K562 treated with DMSO at 1 percent for 24 hours (cell line): Measurements from ENCODE around the gene CTSW. TPM values are rescaled to one million over a fixed set of nuclear protein-coding genes. Genes with fewer than 3 reads are reported as not detected.

ENCODE experiments used
- total RNA-seq: library from RNA; unstranded; fragments of 300-600 nt; gene quantifications from 2 replicates; pipeline ENCODE4 v1.2.3, GENCODE V29; 2022; ENCODE audit warnings: low read depth; ENCODE audit not compliant: insufficient read depth

The CTSW gene, protein sequence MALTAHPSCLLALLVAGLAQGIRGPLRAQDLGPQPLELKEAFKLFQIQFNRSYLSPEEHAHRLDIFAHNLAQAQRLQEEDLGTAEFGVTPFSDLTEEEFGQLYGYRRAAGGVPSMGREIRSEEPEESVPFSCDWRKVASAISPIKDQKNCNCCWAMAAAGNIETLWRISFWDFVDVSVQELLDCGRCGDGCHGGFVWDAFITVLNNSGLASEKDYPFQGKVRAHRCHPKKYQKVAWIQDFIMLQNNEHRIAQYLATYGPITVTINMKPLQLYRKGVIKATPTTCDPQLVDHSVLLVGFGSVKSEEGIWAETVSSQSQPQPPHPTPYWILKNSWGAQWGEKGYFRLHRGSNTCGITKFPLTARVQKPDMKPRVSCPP
- total RNA-seq = not detected in 2 replicates

DNA sequence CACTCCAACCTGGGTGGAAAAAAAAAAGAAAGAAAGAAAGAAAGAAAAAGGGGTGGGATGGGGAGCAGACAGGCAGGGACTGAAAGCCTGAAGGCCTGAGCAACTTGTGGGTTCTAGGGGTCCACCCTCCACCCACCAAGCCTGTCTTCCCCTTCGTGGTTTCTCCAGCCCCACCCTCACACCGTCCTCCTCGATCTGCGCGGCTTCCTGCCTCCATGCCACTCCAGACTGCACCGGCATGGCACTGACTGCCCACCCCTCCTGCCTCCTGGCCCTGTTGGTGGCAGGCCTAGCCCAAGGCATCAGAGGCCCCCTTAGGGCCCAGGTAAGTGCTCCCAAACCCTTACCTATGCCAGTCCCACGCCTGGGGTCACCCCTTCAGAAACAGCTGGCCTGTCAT is at the start of gene CTSW:
Gene CTSW, plus strand, starts transcription at position 221 of the 400 bp plus-strand sequence. Its CDS starts 18 bp downstream, at position 239.

DNA sequence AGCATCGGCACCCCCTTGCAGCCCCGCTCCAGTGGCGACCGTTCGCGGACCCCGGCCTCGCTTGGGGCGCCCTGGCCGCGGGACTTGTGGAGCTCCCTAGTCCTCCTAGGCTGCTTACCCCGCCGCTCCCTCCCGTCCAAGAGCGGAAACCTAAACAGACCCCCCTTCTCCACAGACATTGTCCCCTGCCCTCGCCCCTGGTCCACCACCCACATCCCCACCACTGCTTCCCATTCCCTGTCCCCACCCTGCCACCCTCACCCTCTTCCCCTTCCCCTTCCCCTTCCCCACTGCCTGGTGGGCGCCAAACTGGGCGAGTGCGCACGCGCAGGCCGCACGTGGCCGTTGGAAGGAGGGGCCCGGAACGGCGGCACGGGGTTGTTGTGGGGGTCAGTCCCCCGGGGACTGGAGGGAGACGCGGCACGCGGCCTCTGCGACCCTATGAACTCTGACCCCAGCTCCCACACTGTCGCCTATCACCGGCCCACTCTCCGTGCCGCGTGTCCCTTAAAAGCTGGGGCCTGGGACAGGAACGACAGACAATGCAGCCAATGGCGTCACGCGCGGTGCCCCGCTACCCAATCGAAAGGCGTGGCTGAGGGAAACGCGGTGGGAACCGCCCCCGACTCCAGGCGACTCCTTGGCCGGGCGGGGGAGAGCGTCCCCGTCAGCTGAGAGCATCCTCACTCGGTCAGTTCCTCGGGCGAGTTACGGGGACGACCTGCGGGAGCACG is 46.2 kb upstream of the CTSW start, which contains the start of gene SNX32:
Gene SNX32, plus strand, starts transcription at position 667 of the 734 bp plus-strand sequence. CDS start 103 bp downstream, outside the sequence.

GRCh38 chr11:65857853-65858680 is 21.6 kb upstream of the CTSW start, which contains the start of gene CFL1:
Gene CFL1, minus strand, starts transcription at chr11:65858180. Its CDS starts 81 bp downstream, at chr11:65858099.

GRCh38 chr11:65860278-65861164 is 19.1 kb upstream of the CTSW start, which contains the start of gene MUS81:
Gene MUS81, plus strand, starts transcription at chr11:65860433. Its CDS starts 321 bp downstream, at chr11:65860754.

GRCh38 chr11:65872586-65873317 is 6.9 kb upstream of the CTSW start, which contains the start of gene EFEMP2:
Gene EFEMP2, minus strand, starts transcription at chr11:65872800. Its CDS starts 446 bp downstream, at chr11:65872354.

DNA sequence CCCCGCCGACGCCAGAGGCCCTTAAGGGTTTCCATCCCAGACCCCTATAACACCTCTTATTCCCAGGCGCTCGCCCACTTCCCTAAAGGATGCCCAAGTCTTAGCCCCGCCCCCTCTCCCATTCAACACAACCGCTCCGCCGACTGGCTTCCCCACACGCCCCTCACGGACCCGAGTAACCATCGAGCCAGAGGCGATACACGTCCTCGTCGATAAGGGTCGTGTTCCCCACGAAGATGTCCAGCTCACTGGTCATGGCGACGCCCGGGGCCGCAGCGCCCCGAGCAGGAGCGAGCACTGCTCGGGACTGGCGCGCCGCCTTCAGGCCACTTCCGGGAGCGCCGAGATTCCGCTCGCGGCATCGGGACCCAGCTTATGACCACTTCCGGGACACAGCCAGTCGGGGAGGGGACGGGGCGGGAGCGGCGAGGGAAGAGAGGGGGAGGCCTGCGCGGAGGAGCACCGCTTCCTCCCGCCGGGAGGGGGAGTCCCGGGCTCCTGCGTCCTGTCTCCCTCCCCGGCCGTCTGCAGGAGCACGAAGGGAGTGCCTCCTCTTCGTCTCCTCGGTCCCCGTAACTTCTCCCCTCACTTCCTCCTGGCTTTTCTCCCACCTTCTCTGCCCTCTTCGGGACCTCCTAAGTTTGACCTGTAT is 8.7 kb downstream of the CTSW start, which contains the start of gene FIBP:
Gene FIBP, minus strand, starts transcription at position 309 of the 652 bp plus-strand sequence. Its CDS starts 53 bp downstream, at position 256.

GRCh38 chr11:65890324-65891218 is 10.9 kb downstream of the CTSW start, which contains the start of gene CCDC85B:
Gene CCDC85B, plus strand, starts transcription at chr11:65890673. Its CDS starts 111 bp downstream, at chr11:65890784.

GRCh38 chr11:65900125-65900898 is 20.7 kb downstream of the CTSW start, which contains the start of gene FOSL1:
Gene FOSL1, minus strand, starts transcription at chr11:65900388. Its CDS starts 49 bp downstream, at chr11:65900339.

DNA sequence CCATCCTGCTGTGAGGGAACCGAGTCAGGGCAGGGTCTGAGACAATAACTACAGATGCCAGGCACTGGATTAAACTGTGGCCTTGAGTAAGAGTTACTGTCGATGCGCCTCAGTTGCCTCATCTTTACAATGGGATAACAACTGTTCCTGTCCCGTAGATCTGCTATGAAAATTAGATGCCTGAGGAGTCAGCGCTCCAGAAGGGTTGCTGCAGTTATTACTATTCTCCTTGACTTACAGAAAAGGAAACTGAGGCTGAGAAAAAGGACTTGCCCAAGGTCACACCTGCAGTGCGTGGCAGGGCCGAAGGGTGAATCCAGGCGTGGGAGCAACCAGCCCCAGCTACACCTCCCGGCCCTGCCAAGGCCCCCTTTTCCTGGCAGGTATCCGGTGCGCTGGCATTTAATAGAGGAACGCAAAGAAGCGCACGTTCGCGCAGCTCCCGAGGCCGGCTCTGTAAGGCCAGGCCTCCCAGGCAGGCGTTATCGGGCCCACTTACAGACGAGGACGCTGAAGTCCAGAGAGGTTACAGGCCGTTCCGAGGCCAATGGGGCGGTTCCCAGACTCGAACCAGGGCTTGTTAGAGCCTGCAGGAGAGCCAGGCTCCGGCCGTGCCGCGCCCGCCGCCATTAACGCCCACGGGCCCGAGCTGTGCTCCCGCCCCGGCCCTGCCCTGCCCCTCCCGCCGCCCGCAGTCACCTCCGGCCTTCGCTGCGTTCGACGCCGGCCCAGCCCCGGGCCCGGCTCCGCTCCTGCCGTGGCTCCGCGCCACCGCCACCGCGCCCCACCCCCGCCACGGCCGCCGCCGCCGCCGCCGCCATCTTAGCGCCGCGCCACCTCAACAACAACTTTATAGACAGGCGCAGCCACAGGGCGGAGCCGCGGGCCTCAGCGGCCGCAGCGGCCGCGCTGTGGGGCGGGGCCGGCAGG is 38.8 kb downstream of the CTSW start, which contains the start of gene C11orf68:
Gene C11orf68, minus strand, starts transcription at position 852 of the 930 bp plus-strand sequence. Its CDS starts 31 bp downstream, at position 821.

GRCh38 chr11:65919141-65919572 is 39.5 kb downstream of the CTSW start, which contains the start of gene DRAP1:
Gene DRAP1, plus strand, starts transcription at chr11:65919426. Its CDS starts 76 bp downstream, at chr11:65919502.

Other genes with a start within 250 kb of the CTSW start
- gene SIPA1, start 241.7 kb upstream of the CTSW start, total RNA-seq = 99.8 and 104 TPM in 2 replicates
- gene RELA, start 216.9 kb upstream of the CTSW start, total RNA-seq = 76.3 and 79.5 TPM in 2 replicates
- 50.5 and 58.6 TPM in 2 replicates for gene KAT5, start 167.6 kb upstream of the CTSW start, total RNA-seq
- gene RNASEH2C, start 159.0 kb upstream of the CTSW start, total RNA-seq = 50.7 and 64.2 TPM in 2 replicates
- gene AP5B1, start 98.9 kb upstream of the CTSW start, total RNA-seq = 43.7 and 44.6 TPM in 2 replicates
- not detected in 2 replicates for gene OVOL1, start 92.8 kb upstream of the CTSW start, total RNA-seq
- gene SNX32, start 45.9 kb upstream of the CTSW start, total RNA-seq = not detected in 2 replicates
- gene CFL1, start 21.7 kb upstream of the CTSW start, total RNA-seq = 749 and 768 TPM in 2 replicates
- 72.4 and 88.2 TPM in 2 replicates for gene MUS81, start 19.4 kb upstream of the CTSW start, total RNA-seq
- gene EFEMP2, start 7.0 kb upstream of the CTSW start, total RNA-seq = 0.50 and 1.1 TPM in 2 replicates
- 68.1 and 94.2 TPM in 2 replicates for gene FIBP, start 8.6 kb downstream of the CTSW start, total RNA-seq
- gene CCDC85B, start 10.8 kb downstream of the CTSW start, total RNA-seq = 76.5 and 77.6 TPM in 2 replicates
- gene FOSL1, start 20.6 kb downstream of the CTSW start, total RNA-seq = 5.8 and 9.9 TPM in 2 replicates
- 62.0 and 63.2 TPM in 2 replicates for gene C11orf68, start 39.2 kb downstream of the CTSW start, total RNA-seq
- 163 and 177 TPM in 2 replicates for gene DRAP1, start 39.6 kb downstream of the CTSW start, total RNA-seq
- not detected in 2 replicates for gene TSGA10IP, start 65.6 kb downstream of the CTSW start, total RNA-seq
- 78.9 and 80.3 TPM in 2 replicates for gene SART1, start 81.9 kb downstream of the CTSW start, total RNA-seq
- 37.4 and 39.1 TPM in 2 replicates for gene EIF1AD, start 122.3 kb downstream of the CTSW start, total RNA-seq
- 187 and 191 TPM in 2 replicates for gene BANF1, start 122.7 kb downstream of the CTSW start, total RNA-seq
- gene CST6, start 132.2 kb downstream of the CTSW start, total RNA-seq = not detected in 2 replicates
- 0.23 and 0.30 TPM in 2 replicates for gene CATSPER1, start 146.6 kb downstream of the CTSW start, total RNA-seq
- gene GAL3ST3, start 169.3 kb downstream of the CTSW start, total RNA-seq = not detected in 2 replicates
- 271 and 300 TPM in 2 replicates for gene SF3B2, start 172.5 kb downstream of the CTSW start, total RNA-seq
- 35.1 and 39.1 TPM in 2 replicates for gene PACS1, start 190.4 kb downstream of the CTSW start, total RNA-seq